ENCODE results near the gene NGFR. TPM values are rescaled to one million over a fixed set of nuclear protein-coding genes. Genes with fewer than 3 reads are reported as not detected.

Gene NGFR
- total RNA-seq, 1 experiment from 2014 or later, result not detected

DNA sequence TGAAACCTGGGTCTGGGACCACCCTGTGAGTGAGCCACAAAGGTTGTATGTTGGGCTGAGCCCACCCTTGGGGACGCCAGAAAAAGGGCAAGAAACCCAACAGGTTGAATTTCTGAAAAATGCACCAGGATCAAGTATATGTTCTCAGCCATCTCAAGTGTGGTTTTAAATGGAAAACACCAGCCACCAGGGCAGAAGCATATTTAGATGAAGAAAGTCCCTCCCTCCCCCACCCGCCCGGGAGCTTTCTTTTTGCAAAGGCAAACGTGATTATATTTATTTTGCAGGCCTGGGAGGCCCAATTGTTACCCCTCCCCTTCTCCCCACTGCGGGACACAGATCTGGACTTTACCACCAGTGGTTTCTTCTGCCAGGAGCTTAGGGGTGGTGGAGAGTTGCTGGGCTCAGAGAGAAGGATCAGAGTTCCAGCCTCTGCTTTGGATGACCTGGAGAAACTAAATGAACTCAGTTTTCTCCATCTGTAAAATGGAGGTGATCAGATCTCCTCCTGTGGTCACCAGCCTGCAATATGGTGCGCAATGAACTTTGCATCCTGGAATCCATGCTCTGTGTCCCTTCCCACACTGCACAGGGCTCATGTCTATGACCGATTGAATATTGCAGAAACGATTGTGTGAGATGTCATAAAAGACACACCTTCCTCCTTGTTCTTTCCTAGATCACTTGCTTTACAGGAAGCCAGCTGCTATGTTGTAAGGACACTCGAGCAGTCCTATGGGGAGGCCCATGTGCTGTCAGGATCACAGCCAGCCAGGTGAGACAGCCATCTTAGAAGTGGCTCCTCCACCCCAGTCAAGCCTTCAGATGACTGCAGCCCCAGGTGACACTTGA, 21.0 kb upstream of the NGFR start:
- POLR2A ChIA-PET (ENCODE audit: unreplicated experiment), result no interaction called here
- intact Hi-C loops (cut with micrococcal nuclease), result no loop called here

DNA sequence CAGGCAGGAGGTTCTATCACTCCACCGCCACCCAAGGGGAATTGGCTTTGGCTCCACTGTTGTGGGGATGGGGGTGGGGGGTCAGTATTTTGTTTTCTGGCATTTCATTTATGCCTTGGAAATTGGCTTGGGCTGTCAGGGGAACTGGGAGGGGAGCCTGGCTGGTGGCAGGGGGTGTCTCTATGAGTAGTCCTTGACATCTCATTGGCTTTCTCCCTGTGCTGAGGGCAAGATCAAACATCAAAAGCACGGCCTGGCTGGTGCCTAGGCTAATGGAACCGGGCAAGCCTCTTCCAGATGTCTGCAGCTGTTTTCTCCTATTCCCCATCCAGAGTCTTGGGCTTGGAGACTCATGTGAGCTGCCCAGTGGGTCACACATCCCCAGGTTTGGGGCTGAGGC, 17.4 kb upstream of the NGFR start:
- H4K20me1 ChIP-seq (ENCODE audit: low read length), result no peaks in the 10 kb centered on the region
- CTCF ChIA-PET, result no interaction called here
- no TSS peak for BruUV-seq (replicated peaks)
- POLR2A ChIA-PET (ENCODE audit: unreplicated experiment), result no interaction called here
- H3F3A ChIP-seq (ENCODE audit: low read length, unreplicated experiment), result no peaks in the 10 kb centered on the region
- H3K4me2 ChIP-seq (ENCODE audit: low read length), result no peak overlapping the region
- H3K36me3 ChIP-seq (ENCODE audit: low read depth, low read length), result no peaks in the 10 kb centered on the region
- H3K27me3 ChIP-seq (ENCODE audit: low read length), result peaks cover 50% of the 10 kb centered on the region
- ATAC-seq, result no peak
- H3K9me2 ChIP-seq (replicated peaks; ENCODE audit: low read length), result no peaks in the 10 kb centered on the region
- no peak for TF ChIP-seq EZH2 (IDR thresholded peaks at IDR 0.05; ENCODE audit: low read length, unreplicated experiment)
- no peak for TF ChIP-seq EZH2phosphoT487 (IDR thresholded peaks at IDR 0.05; ENCODE audit: borderline replicate concordance, low read length)
- no peak for TF ChIP-seq CTCF (conservative IDR thresholded peaks at IDR 0.05; ENCODE audit: low read depth, low read length)
- H2AFZ ChIP-seq (ENCODE audit: low read length), result no peak overlapping the region
- DNase-seq, result no peak
- H3K4me3 ChIP-seq (ENCODE audit: low read length), result no peak overlapping the region
- intact Hi-C loops (cut with micrococcal nuclease), result no loop called here
- no peak overlapping the region for H3K9ac ChIP-seq (ENCODE audit: low read length)
- H3K27ac ChIP-seq (ENCODE audit: low read length), result no peak overlapping the region
- no peaks in the 10 kb centered on the region for H3K4me1 ChIP-seq (ENCODE audit: insufficient read depth, low read length)
- H3K9me3 ChIP-seq (ENCODE audit: low read length), result no peaks in the 10 kb centered on the region
- no peaks in the 10 kb centered on the region for H3K79me2 ChIP-seq (ENCODE audit: low read length)

More for the DNA sequence above, 21.0 kb upstream of the NGFR start:
- no TSS peak for BruUV-seq (replicated peaks)
- H3K27ac ChIP-seq (ENCODE audit: low read length), result no peak overlapping the region
- no peaks in the 10 kb centered on the region for H4K20me1 ChIP-seq (ENCODE audit: low read length)
- no peaks in the 10 kb centered on the region for H3F3A ChIP-seq (ENCODE audit: low read length, unreplicated experiment)
- TF ChIP-seq CTCF (conservative IDR thresholded peaks at IDR 0.05; ENCODE audit: low read depth, low read length), result no peak
- TF ChIP-seq EZH2 (IDR thresholded peaks at IDR 0.05; ENCODE audit: low read length, unreplicated experiment), result no peak
- no peak for TF ChIP-seq EZH2phosphoT487 (IDR thresholded peaks at IDR 0.05; ENCODE audit: borderline replicate concordance, low read length)
- no peak overlapping the region for H3K4me2 ChIP-seq (ENCODE audit: low read length)
- H3K36me3 ChIP-seq (ENCODE audit: low read depth, low read length), result no peaks in the 10 kb centered on the region
- no peaks in the 10 kb centered on the region for H3K9me2 ChIP-seq (replicated peaks; ENCODE audit: low read length)
- H3K79me2 ChIP-seq (ENCODE audit: low read length), result no peaks in the 10 kb centered on the region
- no peak overlapping the region for H3K9ac ChIP-seq (ENCODE audit: low read length)
- no peaks in the 10 kb centered on the region for H3K9me3 ChIP-seq (ENCODE audit: low read length)
- H3K27me3 ChIP-seq (ENCODE audit: low read length), result peaks cover 50% of the 10 kb centered on the region
- H3K4me3 ChIP-seq (ENCODE audit: low read length), result no peak overlapping the region
- no peak overlapping the region for H2AFZ ChIP-seq (ENCODE audit: low read length)
- ATAC-seq (no peak), DNase-seq (no peak)
- CTCF ChIA-PET, result no interaction called here
- H3K4me1 ChIP-seq (ENCODE audit: insufficient read depth, low read length), result no peaks in the 10 kb centered on the region
